ENCODE data around the gene TXN2. TPM values are rescaled to one million over a fixed set of nuclear protein-coding genes. Genes with fewer than 3 reads are reported as not detected.
"Not testable (repeated sequence)": the region's sequence is repeated elsewhere in the genome, so short reads cannot be mapped to it uniquely, and the experiment has no call there.

The TXN2 gene
- total RNA-seq, 2 donors from 2014 or later, result 115 TPM

DNA sequence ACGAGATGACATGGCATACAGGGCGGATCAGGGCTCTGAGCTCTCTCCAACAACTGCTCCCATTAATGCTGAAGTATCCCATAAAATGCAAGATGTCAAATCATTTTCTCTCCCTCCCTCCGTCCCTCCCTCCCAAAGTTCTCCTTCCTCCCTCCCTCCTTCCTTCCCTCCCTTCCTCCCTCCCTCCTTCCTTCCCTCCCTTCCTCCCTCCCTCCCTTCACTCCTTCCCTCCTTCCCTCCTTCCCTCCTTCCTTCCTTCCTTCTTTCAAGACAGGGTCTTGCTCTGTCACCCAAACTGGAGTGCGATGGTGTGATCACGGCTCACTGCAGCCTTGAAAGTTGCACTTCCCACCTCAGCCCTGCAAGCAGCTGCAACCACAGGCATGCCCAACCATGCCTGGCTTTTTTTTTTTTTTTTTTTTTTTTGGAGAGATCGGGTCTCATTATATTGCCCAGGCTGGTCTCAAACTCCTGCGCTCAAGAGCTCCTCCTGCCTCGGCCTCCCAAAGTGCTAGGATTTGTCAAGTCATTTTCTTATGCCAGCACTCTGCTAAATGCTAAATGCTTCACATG lies 38.2 kb downstream of the TXN2 start:
- H3K4me3 Mint-ChIP-seq, result no peak overlapping the region
- DNase-seq (no peak), ATAC-seq (replicated peaks in 1 of 2) (no peak)
- H3K36me3 Mint-ChIP-seq (ENCODE audit: insufficient read depth in 2 of 2), result no peaks in the 10 kb centered on the region
- peaks cover 48% of the 10 kb centered on the region for H3K4me1 Mint-ChIP-seq (ENCODE audit: low read depth)
- H3K9me3 Mint-ChIP-seq, result no peaks in the 10 kb centered on the region
- no peaks in the 10 kb centered on the region for H3K27me3 Mint-ChIP-seq (ENCODE audit: low read depth)
- H3K27ac Mint-ChIP-seq, result no peak overlapping the region

DNA sequence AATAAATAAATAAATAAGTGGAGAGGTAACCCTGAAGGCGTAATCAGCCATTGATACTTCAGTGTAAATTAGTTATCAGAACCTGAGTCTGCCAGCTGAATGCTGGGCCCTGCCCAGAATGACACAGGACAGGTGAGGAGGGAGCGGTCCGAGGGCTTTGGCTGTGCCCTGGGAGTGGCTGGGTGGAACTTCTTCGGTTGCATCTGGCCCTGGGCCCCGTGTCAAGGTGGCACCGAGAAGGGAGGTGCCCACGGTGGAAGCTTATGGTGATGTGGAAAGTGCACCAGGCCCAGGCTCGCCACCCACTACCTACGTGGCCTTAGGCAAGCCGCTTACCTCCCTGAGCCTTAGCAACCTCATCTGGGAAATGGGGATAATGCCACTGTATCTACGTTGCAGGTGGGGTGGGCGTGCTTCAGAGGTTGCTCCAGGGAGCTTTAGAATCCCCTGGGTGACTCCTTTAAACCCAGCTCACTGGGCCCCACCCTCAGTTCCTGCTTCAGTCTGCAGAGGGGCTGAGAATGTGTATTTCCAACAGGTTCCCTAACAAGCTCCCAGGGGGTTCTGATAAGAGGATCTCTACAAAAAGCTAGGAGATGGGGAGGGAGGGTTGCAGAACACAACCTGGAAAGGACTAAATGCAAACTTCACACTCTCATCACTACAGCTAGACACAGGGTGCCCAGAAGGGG lies 38.8 kb downstream of the TXN2 start:
- Mint-ChIP-seq H3K4me3 (no peak overlapping the region), H3K9me3 (no peaks in the 10 kb centered on the region), H3K27ac (no peak overlapping the region), H3K36me3 (ENCODE audit: insufficient read depth in 2 of 2) (no peaks in the 10 kb centered on the region), H3K27me3 (ENCODE audit: low read depth) (no peaks in the 10 kb centered on the region), H3K4me1 (ENCODE audit: low read depth) (peaks cover 49% of the 10 kb centered on the region)
- DNase-seq (no peak), ATAC-seq (replicated peaks in 1 of 2) (no peak)

DNA sequence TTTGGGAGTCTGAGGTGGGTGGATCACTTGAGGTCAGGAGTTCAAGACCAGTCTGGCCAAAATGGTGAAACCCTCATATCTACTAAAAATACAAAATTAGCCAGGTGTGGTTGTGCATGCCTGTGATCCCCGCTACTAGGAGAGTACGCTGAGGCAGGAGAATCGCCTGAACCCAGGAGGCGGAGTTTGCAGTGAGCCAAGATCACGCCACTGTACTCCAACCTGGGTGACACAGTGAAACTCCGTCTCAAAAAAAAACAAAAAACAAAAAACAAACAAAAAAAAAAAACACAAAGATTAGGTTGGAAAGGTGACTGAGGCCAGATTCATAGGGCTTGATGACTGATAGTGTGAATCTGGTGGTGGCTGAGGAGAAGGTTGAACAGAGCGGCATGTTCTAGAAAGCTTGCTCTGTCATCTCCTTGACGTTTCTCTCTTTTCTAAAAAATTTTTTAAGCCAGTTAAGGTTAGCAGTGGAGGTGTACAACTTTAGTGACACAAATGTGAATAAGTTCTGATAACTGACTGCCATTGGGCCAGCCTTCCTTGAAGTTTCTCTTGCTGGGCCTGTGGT lies 40.9 kb downstream of the TXN2 start:
- H3K9me3 Mint-ChIP-seq, result no peaks in the 10 kb centered on the region
- H3K27me3 Mint-ChIP-seq (ENCODE audit: low read depth), result no peaks in the 10 kb centered on the region
- H3K4me1 Mint-ChIP-seq (ENCODE audit: low read depth), result peaks cover 59% of the 10 kb centered on the region
- DNase-seq, result peak in 1 of 2 donors; percentile 38
- no peaks in the 10 kb centered on the region for H3K36me3 Mint-ChIP-seq (ENCODE audit: insufficient read depth in 2 of 2)
- H3K27ac Mint-ChIP-seq, result peak overlapping the region; percentile 73
- peak overlapping the region in 1 of 2 donors; percentile 47 for H3K4me3 Mint-ChIP-seq
- peak; percentile 70 to 75 for ATAC-seq (replicated peaks in 1 of 2)

DNA sequence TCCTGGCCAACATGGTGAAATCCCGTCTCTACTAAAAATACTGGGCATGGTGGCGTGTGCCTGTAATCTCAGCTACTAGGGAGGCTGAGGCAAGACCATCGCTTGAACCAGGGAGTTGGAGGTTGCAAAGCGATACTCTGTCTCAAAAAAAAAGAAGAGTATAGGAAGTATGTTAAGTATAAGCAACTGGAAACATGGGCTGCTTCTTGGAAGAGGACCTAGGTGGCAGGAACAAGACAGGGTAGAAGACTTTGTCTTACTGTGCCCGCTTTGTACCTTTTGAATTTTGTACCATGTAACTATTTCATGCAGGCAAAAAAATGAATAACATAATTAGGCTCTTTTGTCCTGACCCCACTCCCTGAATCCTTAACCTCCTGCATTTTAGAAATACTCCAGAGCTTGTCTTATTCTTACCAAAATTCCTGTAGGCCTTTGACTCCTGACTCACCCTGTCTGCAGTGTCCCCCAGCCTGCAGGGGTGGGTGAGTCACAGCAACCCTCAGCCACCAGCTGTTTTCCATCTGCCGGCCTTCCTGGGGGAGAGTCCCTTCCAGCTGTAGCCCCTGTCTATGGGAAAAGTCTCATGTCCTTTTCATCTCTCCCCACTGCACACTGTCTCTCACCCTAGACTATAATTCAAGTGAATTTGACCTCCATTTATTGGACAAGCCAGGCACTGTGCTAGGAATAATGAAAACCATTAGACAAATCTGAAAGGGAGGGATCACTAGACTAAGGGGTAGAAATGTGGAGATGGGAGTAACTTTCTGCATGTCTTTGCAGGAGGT lies 41.8 kb downstream of the TXN2 start:
- ATAC-seq (replicated peaks in 1 of 2), result peak; percentile 24 to 51
- DNase-seq, result peak in 1 of 2 donors; percentile 49

DNA sequence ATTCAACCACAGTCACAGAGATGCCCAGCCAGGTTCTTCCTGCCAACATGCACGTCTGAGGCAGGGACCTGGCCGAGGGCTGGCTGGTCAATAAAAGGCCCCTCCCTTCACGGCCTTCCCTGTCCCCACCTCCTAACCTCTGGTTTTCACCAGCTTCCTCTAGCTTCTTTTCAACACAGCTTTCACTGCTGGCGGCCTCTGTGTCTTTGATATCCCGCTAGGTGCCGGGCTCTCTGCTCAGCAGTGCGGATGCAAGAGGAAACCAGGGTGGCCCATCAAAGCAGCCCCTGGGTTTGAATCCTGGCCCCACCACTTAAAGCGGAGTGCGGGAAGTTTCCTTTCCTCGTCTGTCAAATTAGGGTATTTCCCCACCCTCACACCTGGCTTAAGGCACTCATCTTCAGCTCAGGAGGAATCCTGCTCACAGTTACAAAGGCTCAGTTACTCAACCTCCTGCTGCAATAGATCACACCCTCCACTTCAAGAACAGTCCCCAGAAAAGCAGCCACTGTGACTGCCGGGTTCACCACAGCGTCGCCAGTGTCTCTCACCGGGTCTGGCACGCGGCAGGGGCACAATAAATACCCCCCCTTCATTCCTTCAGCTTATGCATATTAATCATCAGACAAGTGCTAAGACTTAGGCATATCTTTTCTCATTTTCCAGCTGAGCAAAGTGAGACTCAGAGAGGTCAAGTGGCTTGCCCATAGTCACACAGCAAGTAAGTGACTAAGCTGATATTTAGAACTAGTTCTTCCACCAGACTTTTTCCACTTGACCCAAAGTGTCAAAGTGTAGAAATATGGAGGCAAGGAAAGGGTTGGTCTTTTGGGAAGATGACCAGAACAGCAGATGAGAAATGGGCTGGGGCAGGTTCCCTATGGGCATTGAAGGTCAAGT lies 45.7 kb downstream of the TXN2 start:
- Mint-ChIP-seq H3K9me3 (no peaks in the 10 kb centered on the region), H3K27me3 (ENCODE audit: low read depth) (no peaks in the 10 kb centered on the region), H3K4me1 (ENCODE audit: low read depth) (peaks cover 53% of the 10 kb centered on the region), H3K27ac (peak overlapping the region; percentile 49), H3K36me3 (ENCODE audit: insufficient read depth in 2 of 2) (no peaks in the 10 kb centered on the region), H3K4me3 (peak overlapping the region; percentile 62 to 80)
- ATAC-seq (replicated peaks in 1 of 2), result peak; percentile 75 to 79
- peak; percentile 46 to 66 for DNase-seq

More for the DNA sequence above, 41.8 kb downstream of the TXN2 start:
- Mint-ChIP-seq H3K36me3 (ENCODE audit: insufficient read depth in 2 of 2) (no peaks in the 10 kb centered on the region), H3K27ac (peak overlapping the region; percentile 54), H3K9me3 (no peaks in the 10 kb centered on the region), H3K4me3 (peak overlapping the region in 1 of 2 donors; percentile 20), H3K27me3 (ENCODE audit: low read depth) (no peaks in the 10 kb centered on the region), H3K4me1 (ENCODE audit: low read depth) (peaks cover 59% of the 10 kb centered on the region)

DNA sequence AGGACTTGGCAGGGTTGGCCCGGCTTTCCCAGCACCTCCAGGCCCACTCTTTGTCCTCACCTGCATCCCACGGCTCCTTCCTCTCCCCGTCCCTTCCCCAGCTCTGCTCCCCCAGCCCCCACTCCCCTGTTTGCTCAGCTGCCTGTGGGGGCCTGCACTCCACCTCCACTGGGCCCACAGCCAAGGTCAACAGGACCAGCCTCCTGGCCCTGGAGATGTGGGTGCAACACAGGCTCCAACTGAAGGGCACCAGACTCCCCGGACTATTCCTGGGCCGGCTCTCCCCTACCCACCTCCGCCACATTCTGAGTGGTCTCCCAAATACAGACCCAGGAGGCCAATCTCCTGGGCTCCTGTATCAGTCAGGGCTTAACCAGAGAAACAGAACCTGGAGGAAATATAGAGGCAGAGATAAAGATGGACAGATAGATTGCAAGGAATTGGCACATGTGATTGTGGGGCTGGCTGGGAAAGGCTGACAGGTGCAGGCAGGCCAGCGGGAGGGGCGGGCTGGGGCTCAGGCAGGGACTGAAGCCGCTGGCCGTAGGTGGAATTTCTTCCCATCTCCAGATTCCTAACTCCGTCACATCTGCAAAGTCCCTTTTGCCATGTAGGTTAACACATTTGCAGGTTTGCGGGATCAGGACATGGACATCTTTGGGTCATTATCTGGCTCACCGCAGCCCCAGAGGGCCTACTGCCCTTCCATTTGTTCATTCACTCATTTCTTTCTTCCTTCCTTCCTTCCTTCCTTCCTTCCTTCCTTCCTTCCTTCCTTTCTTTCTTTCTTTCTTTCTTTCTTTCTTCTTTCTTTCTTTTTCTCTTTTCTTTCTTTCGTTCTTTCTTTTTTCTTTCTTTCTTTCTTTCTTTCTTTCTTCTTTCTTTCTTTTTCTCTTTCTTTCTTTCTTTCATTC lies 47.9 kb downstream of the TXN2 start:
- Mint-ChIP-seq H3K4me1 (ENCODE audit: low read depth) (peaks cover 33% of the 10 kb centered on the region), H3K4me3 (no peak overlapping the region), H3K27me3 (ENCODE audit: low read depth) (no peaks in the 10 kb centered on the region), H3K9me3 (no peaks in the 10 kb centered on the region), H3K27ac (no peak overlapping the region), H3K36me3 (ENCODE audit: insufficient read depth in 2 of 2) (no peaks in the 10 kb centered on the region)
- DNase-seq (no peak), ATAC-seq (replicated peaks in 1 of 2) (no peak)

DNA sequence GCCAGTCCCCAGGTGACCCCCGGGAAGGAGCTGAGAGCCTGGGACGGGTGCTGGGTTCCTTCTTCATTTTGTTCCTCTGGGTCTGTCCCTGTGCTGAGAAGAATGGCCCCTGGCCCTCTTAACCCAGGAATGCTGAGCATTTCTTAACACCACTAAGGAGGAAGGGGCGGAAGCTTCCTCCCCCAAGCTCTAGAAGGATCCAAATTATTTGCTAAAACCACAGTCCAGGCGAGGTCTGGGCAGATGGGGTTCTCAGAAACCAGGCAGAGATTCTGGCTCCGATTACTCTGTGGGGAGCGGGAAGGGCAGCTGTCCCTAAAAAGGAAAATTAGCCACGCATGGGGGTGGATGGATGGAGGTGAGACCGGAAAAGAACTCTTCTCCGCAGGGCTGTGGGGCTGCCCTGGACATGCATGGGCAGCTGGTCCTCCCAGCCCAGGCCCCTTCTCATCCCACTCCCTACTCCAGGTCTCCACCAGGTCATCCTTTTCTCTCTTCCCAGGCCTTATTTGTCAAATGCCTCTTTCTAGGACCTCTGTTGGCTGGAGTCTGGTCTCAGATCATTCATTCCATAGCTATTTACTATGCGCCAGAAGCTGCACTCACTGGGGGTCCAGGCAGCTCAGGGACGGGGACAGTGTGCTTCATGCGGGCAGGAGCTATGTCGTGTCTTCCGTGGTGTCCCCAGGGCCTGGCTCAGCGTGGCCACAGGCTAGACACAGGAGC lies 48.7 kb downstream of the TXN2 start:
- no peak for DNase-seq
- Mint-ChIP-seq H3K36me3 (ENCODE audit: insufficient read depth in 2 of 2) (no peaks in the 10 kb centered on the region), H3K27me3 (ENCODE audit: low read depth) (no peaks in the 10 kb centered on the region), H3K4me1 (ENCODE audit: low read depth) (peaks cover 33% of the 10 kb centered on the region), H3K27ac (no peak overlapping the region), H3K4me3 (no peak overlapping the region), H3K9me3 (no peaks in the 10 kb centered on the region)
- ATAC-seq (replicated peaks in 1 of 2), result no peak

DNA sequence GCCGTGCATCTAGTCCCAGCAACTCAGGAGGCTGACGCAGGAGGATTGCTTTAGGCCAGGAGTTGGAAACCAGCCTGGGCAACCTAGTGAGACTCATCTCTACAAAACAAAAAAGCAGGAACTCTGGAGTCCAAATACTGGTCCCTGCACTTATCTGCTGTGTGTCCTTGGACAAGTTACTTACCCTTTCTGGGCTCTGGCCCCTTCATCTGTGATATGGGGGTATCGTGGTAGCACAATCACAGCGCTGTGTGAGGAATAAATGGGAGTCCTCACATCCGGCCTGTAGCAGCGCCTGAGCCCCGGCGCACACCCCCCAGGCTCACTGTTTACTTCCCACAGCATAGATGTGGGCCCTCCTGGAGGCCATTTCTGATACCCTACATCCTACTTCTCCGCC lies 49.5 kb downstream of the TXN2 start:
- no peak for ATAC-seq (replicated peaks in 1 of 2)
- H3K27me3 Mint-ChIP-seq (ENCODE audit: low read depth), result no peaks in the 10 kb centered on the region
- no peak overlapping the region for H3K4me3 Mint-ChIP-seq
- no peak overlapping the region for H3K27ac Mint-ChIP-seq
- DNase-seq, result no peak
- no peaks in the 10 kb centered on the region for H3K36me3 Mint-ChIP-seq (ENCODE audit: insufficient read depth in 2 of 2)
- H3K4me1 Mint-ChIP-seq (ENCODE audit: low read depth), result peaks cover 27% of the 10 kb centered on the region
- no peaks in the 10 kb centered on the region for H3K9me3 Mint-ChIP-seq

DNA sequence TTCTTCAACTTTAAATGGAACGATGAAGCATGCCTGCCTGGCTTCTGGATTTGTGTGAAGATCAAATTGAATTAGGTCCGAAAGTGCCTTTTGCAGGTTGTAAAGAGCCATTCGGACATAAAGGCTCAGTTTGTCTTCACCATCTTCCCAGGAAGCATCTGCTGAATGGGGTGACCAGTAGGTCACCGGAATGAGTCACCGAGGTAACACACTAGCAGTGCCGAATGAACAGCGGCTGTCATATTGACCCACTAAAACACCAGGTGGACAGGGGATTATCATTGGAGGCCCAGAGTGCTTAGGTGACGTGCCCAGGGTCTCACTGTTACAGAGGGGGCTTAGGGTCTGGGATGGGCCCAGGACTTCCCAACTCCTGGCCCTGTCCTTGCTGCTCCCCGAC lies 50.6 kb downstream of the TXN2 start:
- H3K4me3 Mint-ChIP-seq, result no peak overlapping the region
- ATAC-seq (replicated peaks in 1 of 2) (no peak), DNase-seq (no peak)
- H3K36me3 Mint-ChIP-seq (ENCODE audit: insufficient read depth in 2 of 2), result no peaks in the 10 kb centered on the region
- H3K27me3 Mint-ChIP-seq (ENCODE audit: low read depth), result no peaks in the 10 kb centered on the region
- H3K4me1 Mint-ChIP-seq (ENCODE audit: low read depth), result peaks cover 27% of the 10 kb centered on the region
- no peaks in the 10 kb centered on the region for H3K9me3 Mint-ChIP-seq
- no peak overlapping the region for H3K27ac Mint-ChIP-seq

DNA sequence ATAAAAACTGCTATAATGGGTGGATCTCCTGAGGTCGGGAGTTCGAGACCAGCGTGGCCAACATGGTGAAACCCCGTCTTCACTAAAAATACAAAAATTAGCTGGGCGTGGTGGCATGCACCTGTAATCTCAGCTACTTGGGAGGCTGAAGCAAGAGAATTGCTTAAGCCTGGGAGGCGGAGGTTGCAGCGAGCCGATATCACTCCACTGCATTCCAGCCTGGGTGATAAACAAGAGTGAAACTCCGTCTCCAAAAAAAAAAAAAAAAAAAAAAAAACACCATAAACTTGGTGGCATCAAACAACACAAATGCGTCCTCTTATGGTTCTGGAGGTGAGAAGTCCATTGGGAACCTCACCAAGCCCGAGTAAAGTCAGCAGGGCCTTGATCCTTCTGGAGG lies 53.5 kb downstream of the TXN2 start:
- DNase-seq; H3K4me3 Mint-ChIP-seq; H3K27ac Mint-ChIP-seq; ATAC-seq (replicated peaks in 1 of 2); H3K27me3 Mint-ChIP-seq (ENCODE audit: low read depth); H3K9me3 Mint-ChIP-seq; H3K36me3 Mint-ChIP-seq (ENCODE audit: insufficient read depth in 2 of 2): not testable (repeated sequence)
- peaks cover 29% of the 10 kb centered on the region for H3K4me1 Mint-ChIP-seq (ENCODE audit: low read depth)

DNA sequence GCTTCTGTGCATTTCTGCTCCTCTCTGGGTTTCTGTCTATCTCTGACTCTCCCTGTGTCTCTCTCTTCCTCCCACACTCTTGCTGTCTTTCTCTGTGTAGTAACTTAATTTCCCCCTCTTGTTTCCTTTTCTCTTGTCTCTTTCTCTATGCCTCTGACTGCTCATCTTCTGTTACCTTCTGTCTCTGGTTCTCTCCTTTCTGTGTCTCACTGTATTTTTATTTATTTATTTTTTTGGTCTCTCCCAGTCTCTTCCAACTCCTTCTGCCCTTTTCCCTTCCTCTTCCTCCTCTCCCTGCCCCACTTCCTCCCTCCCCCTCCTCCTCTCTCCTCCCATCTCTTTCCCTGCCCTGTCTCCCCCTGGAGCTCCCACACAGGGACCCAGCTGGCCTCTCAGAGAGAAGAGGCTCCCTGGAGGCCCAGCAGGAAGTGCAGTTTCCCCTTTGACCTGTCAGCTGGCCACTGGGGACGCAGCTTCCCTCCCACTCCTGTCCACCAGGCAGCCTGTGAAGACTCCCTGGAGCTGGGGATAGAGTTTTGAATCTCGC lies 55.4 kb downstream of the TXN2 start:
- H3K27ac Mint-ChIP-seq, result peak overlapping the region; percentile 30

More for the DNA sequence above, 55.4 kb downstream of the TXN2 start:
- Mint-ChIP-seq H3K27me3 (ENCODE audit: low read depth) (no peaks in the 10 kb centered on the region), H3K36me3 (ENCODE audit: insufficient read depth in 2 of 2) (no peaks in the 10 kb centered on the region), H3K4me3 (peak overlapping the region; percentile 32 to 51), H3K4me1 (ENCODE audit: low read depth) (peaks cover 29% of the 10 kb centered on the region), H3K9me3 (no peaks in the 10 kb centered on the region)
- no peak for DNase-seq
- ATAC-seq (replicated peaks in 1 of 2), result peak; percentile 46 to 56

Measured in activated T-cell treated with anti-CD3 and anti-CD28 coated beads, Interleukin-2, amount 50 U/mL, for 72 hours (primary cell).